A673 (cell line): Measurements from ENCODE around the gene GPR33.

Experiments
- CTCF ChIP-seq: fragments of 300-800, 200-600 bp; sonication (generic); conservative IDR thresholded peaks from 2 replicates; pipeline ENCODE4 v1.5.1; 2017; ENCODE audit warnings: low read depth, mild to moderate bottlenecking, antibody characterized with exemption, low read length, moderate library complexity, mixed read lengths
- EZH2 ChIP-seq: fragments of 200-600 bp; sonication (generic); IDR thresholded peaks from 2 replicates; pipeline ENCODE4 v1.6.1; 2017; ENCODE audit warnings: borderline replicate concordance, low read depth, mild to moderate bottlenecking, mixed read lengths, antibody characterized with exemption, low read length; ENCODE audit not compliant: poor library complexity, severe bottlenecking

- no peak for TF ChIP-seq CTCF
- TF ChIP-seq EZH2, result no peak
Observed at GRCh38 chr14:31510855-31511254, 23.0 kb upstream of the GPR33 start.
